GM06990 (cell line): ENCODE measurements around the gene DOCK11.

Experiments
- DNase-seq: peaks from one replicate; pipeline ENCODE4 v3.0.0-alpha.2; 2011; ENCODE audit not compliant: insufficient read length; ENCODE audit errors: extremely low read depth
- H3K27me3 ChIP-seq: replicated peaks from 2 replicates; pipeline ENCODE4 v1.6.0; 2011; ENCODE audit warnings: low read length; ENCODE audit not compliant: control insufficient read depth, insufficient read depth
- H3K36me3 ChIP-seq: 2 replicates; pipeline ENCODE4 v1.5.1; 2011; ENCODE audit warnings: low read length; ENCODE audit not compliant: control insufficient read depth, insufficient read depth
- H3K4me3 ChIP-seq: replicated peaks from 2 replicates; pipeline ENCODE4 v1.5.1; 2011; ENCODE audit warnings: low read depth, mild to moderate bottlenecking, control low read depth, low read length
- CTCF ChIP-seq: IDR thresholded peaks from 2 replicates; pipeline ENCODE4 v1.5.1; 2011; ENCODE audit warnings: low read length, control low read depth, mild to moderate bottlenecking, inconsistent platforms; ENCODE audit not compliant: insufficient read depth, poor library complexity, severe bottlenecking

The DOCK11 gene

DNA sequence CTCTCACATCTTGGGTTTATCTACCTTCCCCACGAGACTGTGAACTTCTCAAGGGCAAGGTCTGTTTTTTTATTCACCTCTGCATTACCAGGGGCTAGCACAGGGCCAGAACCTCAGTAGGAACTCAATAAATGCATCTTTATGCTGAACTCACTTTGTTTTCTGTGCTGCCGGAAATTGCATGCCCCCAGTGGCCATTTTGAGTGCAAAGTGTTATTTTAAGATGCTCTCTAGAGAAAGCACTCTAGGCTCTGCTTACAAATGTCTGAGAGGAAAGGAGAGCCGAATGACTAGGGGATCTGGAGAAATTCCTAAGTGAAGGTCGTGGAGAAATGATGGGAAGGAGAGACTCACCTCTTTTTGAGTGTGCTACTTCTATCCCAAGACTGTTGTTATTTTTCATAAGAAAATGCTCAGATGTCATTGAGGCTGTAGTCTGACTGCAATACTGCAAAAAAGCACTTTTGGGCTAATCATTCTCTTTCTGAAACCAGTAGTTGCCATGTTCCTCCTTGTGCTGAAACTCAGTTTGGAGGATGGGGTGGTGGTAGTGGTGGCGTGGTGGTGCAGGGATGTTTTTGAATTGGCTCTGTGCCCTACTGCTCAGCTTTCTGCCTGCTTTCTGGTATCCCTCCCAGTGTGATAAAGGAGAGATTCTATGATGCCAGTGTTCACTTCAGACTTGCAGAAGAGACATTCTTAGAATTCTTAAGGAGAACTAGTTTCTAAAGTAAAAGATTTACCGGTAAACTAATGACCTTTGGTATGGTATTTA is 41.3 kb downstream of the DOCK11 start:
- 0 out of 2 replicates have a peak overlapping the region, but pooled peaks have one; percentile 15 for H3K4me3 ChIP-seq
- peak; percentile 45 for TF ChIP-seq CTCF

DNA sequence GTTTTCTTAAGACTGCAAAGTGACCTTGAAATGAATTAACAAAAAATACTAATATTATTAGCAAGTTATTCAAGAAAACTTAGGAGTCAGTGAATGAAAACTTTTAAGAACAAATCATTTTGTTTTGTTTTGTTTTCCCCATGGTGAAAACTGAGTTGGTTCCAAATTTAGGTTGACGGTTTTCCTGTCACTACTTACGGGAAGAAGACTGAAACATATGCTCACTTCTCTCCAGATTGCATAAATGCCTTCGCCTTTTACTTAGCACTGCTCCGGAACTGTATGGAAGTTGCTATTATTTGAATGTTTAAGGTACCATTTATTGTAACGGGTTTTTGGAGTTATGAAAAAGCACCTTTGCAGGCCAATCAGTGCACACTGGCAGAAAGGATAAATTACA is 42.8 kb downstream of the DOCK11 start:
- Histone ChIP-seq H3K4me3 (no peak overlapping the region), H3K36me3 (no peaks in the 10 kb centered on the region), H3K27me3 (no peaks in the 10 kb centered on the region)
- DNase-seq, result no peak
- TF ChIP-seq CTCF, result no peak

More for the DNA sequence above, 41.3 kb downstream of the DOCK11 start:
- Histone ChIP-seq H3K36me3 (no peaks in the 10 kb centered on the region), H3K27me3 (no peaks in the 10 kb centered on the region)
- DNase-seq, result peak; percentile 56

GRCh38 chrX:118540342-118540741 is 44.7 kb downstream of the DOCK11 start:
- Histone ChIP-seq H3K4me3 (no peak overlapping the region), H3K36me3 (no peaks in the 10 kb centered on the region), H3K27me3 (no peaks in the 10 kb centered on the region)
- TF ChIP-seq CTCF, result no peak
- no peak for DNase-seq

DNA sequence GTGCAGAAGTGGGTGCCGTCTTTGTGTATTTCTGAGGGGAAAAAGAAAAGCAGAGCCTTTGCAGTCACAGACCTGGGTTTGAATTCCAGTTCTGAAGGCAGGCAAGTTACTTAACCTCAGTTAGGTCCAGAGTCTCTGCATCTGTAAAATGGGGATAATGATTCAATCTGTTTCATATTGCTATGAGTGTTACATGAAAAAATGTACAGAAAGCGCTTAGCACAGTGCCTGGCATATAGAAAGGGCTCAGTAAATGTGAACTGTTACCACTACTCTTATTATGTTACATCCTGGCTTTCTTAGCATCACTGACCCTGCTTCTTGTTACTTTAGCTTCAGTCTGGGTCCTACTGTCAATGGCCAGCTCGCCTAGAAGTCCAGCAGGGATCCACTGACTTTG is 45.9 kb downstream of the DOCK11 start:
- Histone ChIP-seq H3K27me3 (no peaks in the 10 kb centered on the region), H3K36me3 (no peaks in the 10 kb centered on the region; the same call in 1 of the 2 replicates), H3K4me3 (no peak overlapping the region)
- TF ChIP-seq CTCF, result no peak
- DNase-seq, result no peak

DNA sequence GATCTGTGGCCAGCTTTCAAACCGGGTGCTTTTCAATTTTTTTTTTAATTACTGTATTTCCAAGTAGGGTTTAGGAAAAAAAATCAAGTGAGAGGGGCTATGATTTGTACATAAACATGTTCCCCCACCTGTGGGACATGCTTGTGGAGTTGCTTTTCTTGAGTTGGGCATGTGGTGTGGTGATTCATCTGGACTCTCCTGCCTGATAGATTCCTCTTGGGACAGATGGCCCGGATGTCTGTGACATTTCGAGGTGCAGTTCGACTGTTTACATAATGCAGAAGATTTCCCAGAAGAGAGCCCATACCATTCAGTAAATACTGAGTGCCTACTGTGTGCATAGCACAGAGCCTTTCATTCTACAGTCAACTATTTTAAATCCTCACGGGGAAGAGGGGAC is 49.9 kb downstream of the DOCK11 start:
- no peak for TF ChIP-seq CTCF
- Histone ChIP-seq H3K4me3 (no peak overlapping the region), H3K27me3 (no peaks in the 10 kb centered on the region), H3K36me3 (peaks cover 2% of the 10 kb centered on the region)
- DNase-seq, result no peak

DNA sequence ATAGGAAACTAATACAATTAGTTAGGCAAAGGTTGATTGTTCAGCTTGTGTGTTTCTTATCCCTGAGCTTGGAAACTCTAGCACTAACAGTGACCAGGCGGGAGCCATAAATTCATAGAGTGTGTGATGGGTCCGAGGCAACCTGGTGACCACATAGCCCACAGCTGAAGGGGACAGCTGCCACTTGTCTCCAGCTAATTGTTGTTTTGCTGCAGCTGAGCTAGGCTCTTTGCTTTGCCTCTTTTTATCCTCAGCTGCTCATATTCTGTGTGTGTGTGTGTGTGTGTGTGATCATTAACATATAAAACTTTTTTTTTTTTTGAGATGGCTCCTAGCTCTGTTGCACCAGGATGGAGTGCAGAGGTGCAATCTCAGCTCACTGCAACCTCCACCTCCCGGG is 53.2 kb downstream of the DOCK11 start:
- H3K4me3 ChIP-seq, result no peak overlapping the region
- TF ChIP-seq CTCF, result no peak
- no peak for DNase-seq
- peaks cover 2% of the 10 kb centered on the region for H3K36me3 ChIP-seq
- no peaks in the 10 kb centered on the region for H3K27me3 ChIP-seq
